HepG2 (cell line): ENCODE data around the gene INTS1. TPM values are rescaled to one million over a fixed set of nuclear protein-coding genes. Genes with fewer than 3 reads are reported as not detected.

Experiments
- ATF7-NPFF ChIP-seq: sonication (generic); formaldehyde crosslinking; IDR thresholded peaks from 2 replicates; pipeline ENCODE4 v1.8.1; 2023; ENCODE audit warnings: mild to moderate bottlenecking, low read depth, missing genetic modification reagents, moderate library complexity
- HNRNPK ChIP-seq: fragments of 200-400 bp; formaldehyde crosslinking; IDR thresholded peaks from 2 replicates; pipeline ENCODE4 v1.6.1; 2018; ENCODE audit warnings: low read length, low read depth, moderate library complexity, mild to moderate bottlenecking; ENCODE audit not compliant: poor library complexity, severe bottlenecking
- PHF20 ChIP-seq: sonication (generic); formaldehyde crosslinking; IDR thresholded peaks from 2 replicates; pipeline ENCODE4 v1.5.0; 2020; ENCODE audit warnings: mild to moderate bottlenecking, missing genetic modification reagents
- SMAD3 ChIP-seq: sonication (generic); formaldehyde crosslinking; IDR thresholded peaks from 2 replicates; pipeline ENCODE4 v1.4.0; 2020; ENCODE audit warnings: missing genetic modification reagents
- SOX13 ChIP-seq, 3 experiments: fragments of 450-650 bp in 1 of 3; sonication (generic) in 1 of 3; formaldehyde crosslinking in 1 of 3; IDR thresholded peaks in 2 of 3; conservative IDR thresholded peaks in 1 of 3; 2 replicates each; pipeline versions ENCODE4 v1.5.0 to v1.6.1; 2016 to 2020; ENCODE audit warnings: antibody characterized with exemption in 1 of 3, mild to moderate bottlenecking in 1 of 3, missing compliant biosample characterization in 1 of 3, missing genetic modification reagents in 1 of 3, moderate library complexity in 1 of 3
- ZC3H13 ChIP-seq: sonication (generic); formaldehyde crosslinking; IDR thresholded peaks from 2 replicates; pipeline ENCODE4 v1.8.1; 2023; ENCODE audit warnings: mild to moderate bottlenecking, missing genetic modification reagents, moderate library complexity
- ZMYM3 ChIP-seq: sonication (generic); formaldehyde crosslinking; IDR thresholded peaks from 2 replicates; pipeline ENCODE4 v1.5.1; 2020; ENCODE audit warnings: mild to moderate bottlenecking, missing genetic modification reagents
- ZNF83 ChIP-seq: sonication (generic); formaldehyde crosslinking; IDR thresholded peaks from 2 replicates; pipeline ENCODE4 v1.4.0; 2020; ENCODE audit warnings: missing genetic modification reagents, mild to moderate bottlenecking, borderline replicate concordance
- polyA plus RNA-seq, 8 experiments: library from polyadenylated mRNA; depleted of rRNA in 3 of 8; stranded (reverse) in 7 of 8; unstranded in 1 of 8; fragments of >200 nt; fragmentation: Illumina TruSeq in 4 of 8; extraction: Trizol in 4 of 8; gene quantifications; 2 replicates each; pipeline versions ENCODE4 v1.2.1 to v1.2.3, GENCODE V29; 2011 to 2016; ENCODE audit warnings: low read depth in 4 of 8, missing spikeins in 1 of 8, mixed read lengths in 1 of 8; ENCODE audit not compliant: insufficient read depth in 1 of 8
- total RNA-seq, 5 experiments: library from RNA; depleted of rRNA; stranded (reverse); fragments of >200 nt; fragmentation: Illumina TruSeq; extraction: Trizol; gene quantifications; 2 replicates each; pipeline ENCODE4 v1.2.3, GENCODE V29; 2016; ENCODE audit warnings: low read depth in 1 of 5
- TF ChIP-seq, protein P1 (sequence below), 2 experiments: fragments of 450-650 bp in 1 of 2; sonication (generic) in 1 of 2; formaldehyde crosslinking in 1 of 2; IDR thresholded peaks; 2 replicates each; pipeline versions ENCODE4 v1.6.1 to v1.8.0; 2016 to 2022; ENCODE audit warnings: antibody characterized with exemption in 1 of 2, mild to moderate bottlenecking in 1 of 2, missing genetic modification reagents in 1 of 2
- TF ChIP-seq, protein P2 (sequence below): sonication (generic); formaldehyde crosslinking; IDR thresholded peaks from 2 replicates; pipeline ENCODE4 v1.4.0; 2020; ENCODE audit warnings: missing genetic modification reagents, borderline replicate concordance

The INTS1 gene
- total and polyA plus RNA-seq, 2 of the 13 experiments (the other 11 are each of a cell fraction or from before 2014, with no cell fraction given), result 13.7 to 29.0 TPM

DNA sequence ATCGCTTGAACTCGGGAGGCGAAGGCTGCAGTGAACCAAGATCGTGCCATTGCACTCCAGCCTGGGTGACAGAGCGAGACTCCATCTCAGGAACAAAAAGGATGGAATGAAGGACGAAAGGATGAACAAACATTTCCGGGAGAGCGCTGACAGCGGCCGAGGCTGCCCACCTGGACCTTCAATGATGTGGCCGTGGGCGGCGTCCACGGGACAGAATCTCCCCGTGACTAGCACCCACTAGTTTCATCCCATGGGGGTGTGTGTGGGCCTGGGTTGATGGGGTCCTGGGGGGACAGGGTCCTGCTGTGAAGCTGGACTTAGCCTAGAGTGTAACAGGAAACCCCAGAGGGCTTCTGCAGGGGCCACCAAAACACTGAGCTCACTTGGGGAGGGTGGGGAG is 77.7 kb downstream of the INTS1 start (continued):
- TF ChIP-seq, protein P1, sequence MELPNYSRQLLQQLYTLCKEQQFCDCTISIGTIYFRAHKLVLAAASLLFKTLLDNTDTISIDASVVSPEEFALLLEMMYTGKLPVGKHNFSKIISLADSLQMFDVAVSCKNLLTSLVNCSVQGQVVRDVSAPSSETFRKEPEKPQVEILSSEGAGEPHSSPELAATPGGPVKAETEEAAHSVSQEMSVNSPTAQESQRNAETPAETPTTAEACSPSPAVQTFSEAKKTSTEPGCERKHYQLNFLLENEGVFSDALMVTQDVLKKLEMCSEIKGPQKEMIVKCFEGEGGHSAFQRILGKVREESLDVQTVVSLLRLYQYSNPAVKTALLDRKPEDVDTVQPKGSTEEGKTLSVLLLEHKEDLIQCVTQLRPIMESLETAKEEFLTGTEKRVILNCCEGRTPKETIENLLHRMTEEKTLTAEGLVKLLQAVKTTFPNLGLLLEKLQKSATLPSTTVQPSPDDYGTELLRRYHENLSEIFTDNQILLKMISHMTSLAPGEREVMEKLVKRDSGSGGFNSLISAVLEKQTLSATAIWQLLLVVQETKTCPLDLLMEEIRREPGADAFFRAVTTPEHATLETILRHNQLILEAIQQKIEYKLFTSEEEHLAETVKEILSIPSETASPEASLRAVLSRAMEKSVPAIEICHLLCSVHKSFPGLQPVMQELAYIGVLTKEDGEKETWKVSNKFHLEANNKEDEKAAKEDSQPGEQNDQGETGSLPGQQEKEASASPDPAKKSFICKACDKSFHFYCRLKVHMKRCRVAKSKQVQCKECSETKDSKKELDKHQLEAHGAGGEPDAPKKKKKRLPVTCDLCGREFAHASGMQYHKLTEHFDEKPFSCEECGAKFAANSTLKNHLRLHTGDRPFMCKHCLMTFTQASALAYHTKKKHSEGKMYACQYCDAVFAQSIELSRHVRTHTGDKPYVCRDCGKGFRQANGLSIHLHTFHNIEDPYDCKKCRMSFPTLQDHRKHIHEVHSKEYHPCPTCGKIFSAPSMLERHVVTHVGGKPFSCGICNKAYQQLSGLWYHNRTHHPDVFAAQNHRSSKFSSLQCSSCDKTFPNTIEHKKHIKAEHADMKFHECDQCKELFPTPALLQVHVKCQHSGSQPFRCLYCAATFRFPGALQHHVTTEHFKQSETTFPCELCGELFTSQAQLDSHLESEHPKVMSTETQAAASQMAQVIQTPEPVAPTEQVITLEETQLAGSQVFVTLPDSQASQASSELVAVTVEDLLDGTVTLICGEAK (IDR thresholded peaks at IDR 0.05), result no peak
- TF ChIP-seq, protein P1 (CRISPR knock-in tag; IDR thresholded peaks at IDR 0.05), result no peak
- no peak for TF ChIP-seq ZC3H13 (CRISPR knock-in tag)
- no peak for TF ChIP-seq PHF20 (CRISPR knock-in tag)
- TF ChIP-seq, protein P2, sequence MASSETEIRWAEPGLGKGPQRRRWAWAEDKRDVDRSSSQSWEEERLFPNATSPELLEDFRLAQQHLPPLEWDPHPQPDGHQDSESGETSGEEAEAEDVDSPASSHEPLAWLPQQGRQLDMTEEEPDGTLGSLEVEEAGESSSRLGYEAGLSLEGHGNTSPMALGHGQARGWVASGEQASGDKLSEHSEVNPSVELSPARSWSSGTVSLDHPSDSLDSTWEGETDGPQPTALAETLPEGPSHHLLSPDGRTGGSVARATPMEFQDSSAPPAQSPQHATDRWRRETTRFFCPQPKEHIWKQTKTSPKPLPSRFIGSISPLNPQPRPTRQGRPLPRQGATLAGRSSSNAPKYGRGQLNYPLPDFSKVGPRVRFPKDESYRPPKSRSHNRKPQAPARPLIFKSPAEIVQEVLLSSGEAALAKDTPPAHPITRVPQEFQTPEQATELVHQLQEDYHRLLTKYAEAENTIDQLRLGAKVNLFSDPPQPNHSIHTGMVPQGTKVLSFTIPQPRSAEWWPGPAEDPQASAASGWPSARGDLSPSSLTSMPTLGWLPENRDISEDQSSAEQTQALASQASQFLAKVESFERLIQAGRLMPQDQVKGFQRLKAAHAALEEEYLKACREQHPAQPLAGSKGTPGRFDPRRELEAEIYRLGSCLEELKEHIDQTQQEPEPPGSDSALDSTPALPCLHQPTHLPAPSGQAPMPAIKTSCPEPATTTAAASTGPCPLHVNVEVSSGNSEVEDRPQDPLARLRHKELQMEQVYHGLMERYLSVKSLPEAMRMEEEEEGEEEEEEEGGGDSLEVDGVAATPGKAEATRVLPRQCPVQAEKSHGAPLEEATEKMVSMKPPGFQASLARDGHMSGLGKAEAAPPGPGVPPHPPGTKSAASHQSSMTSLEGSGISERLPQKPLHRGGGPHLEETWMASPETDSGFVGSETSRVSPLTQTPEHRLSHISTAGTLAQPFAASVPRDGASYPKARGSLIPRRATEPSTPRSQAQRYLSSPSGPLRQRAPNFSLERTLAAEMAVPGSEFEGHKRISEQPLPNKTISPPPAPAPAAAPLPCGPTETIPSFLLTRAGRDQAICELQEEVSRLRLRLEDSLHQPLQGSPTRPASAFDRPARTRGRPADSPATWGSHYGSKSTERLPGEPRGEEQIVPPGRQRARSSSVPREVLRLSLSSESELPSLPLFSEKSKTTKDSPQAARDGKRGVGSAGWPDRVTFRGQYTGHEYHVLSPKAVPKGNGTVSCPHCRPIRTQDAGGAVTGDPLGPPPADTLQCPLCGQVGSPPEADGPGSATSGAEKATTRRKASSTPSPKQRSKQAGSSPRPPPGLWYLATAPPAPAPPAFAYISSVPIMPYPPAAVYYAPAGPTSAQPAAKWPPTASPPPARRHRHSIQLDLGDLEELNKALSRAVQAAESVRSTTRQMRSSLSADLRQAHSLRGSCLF, result no peak
- no peak for TF ChIP-seq HNRNPK
- TF ChIP-seq ZMYM3 (CRISPR knock-in tag), result no peak
- TF ChIP-seq SMAD3 (CRISPR knock-in tag), result no peak
- no peak for TF ChIP-seq ATF7-NPFF (CRISPR knock-in tag)
- no peak for TF ChIP-seq ZNF83 (CRISPR knock-in tag)
- TF ChIP-seq SOX13 (IDR thresholded peaks at IDR 0.05), result no peak
- TF ChIP-seq SOX13 (CRISPR knock-in tag; conservative IDR thresholded peaks at IDR 0.05 in 1 of 2, IDR thresholded peaks at IDR 0.05 in 1 of 2), result no peak
